HepG2 (cell line): Measurements from ENCODE around the gene CTLA4. TPM values are rescaled to one million over a fixed set of nuclear protein-coding genes. Genes with fewer than 3 reads are reported as not detected.

Experiments used
- ATAC-seq: fragments of 200-7000 bp; cut with Tn5 transposase; 3 replicates; pipeline ENCODE4 v1.9.1; 2020; ENCODE audit warnings: mild to moderate bottlenecking, moderate library complexity
- BruUV-seq: library from RNA; stranded (reverse); fragments of 400-500 nt; replicated peaks from 2 replicates; lab custom pipeline; 2021; lab: Mats Ljungman, UMichigan
- CTCF ChIA-PET: fragments of 300-600 bp; formaldehyde crosslinking; extraction: SDS; loops from one replicate; lab custom pipeline; 2021; ENCODE audit warnings: low total read pairs, inconsistent platforms, low intra/inter-chr PET ratio; lab: Yijun Ruan, JAX
- POLR2A ChIA-PET: fragments of 350-600 bp; sonication (Branson Sonifier 250); formaldehyde crosslinking; loops from one replicate; lab custom pipeline; 2020; ENCODE audit warnings: antibody characterized with exemption, inconsistent platforms; lab: Yijun Ruan, JAX
- DNase-seq: peaks from one replicate; pipeline ENCODE4 v3.0.0-alpha.2; 2015; ENCODE audit warnings: low spot score
- FAIRE-seq: peaks from 3 replicates; lab custom pipeline; 2011; peaks lifted over from hg19 to GRCh38; lab: Jason Lieb, UNC
- H2AFZ ChIP-seq: one replicate; pipeline ENCODE4 v1.6.1; 2011; ENCODE audit warnings: low read length, inconsistent platforms
- H3K27ac ChIP-seq: fragments of 300-600 bp; 3 replicates; pipeline ENCODE4 v1.8.0; 2011; ENCODE audit warnings: mixed run types, mild to moderate bottlenecking, mixed read lengths, low read length, inconsistent platforms; ENCODE audit not compliant: insufficient read depth; ENCODE audit errors: extremely low read length
- H3K27me3 ChIP-seq, 2 experiments: fragments of 200-600 bp in 1 of 2; 2 replicates in 1 of 2; 3 replicates in 1 of 2; pipeline versions ENCODE4 v1.6.0 to v1.8.0; 2011; ENCODE audit warnings: low read length in 2 of 2, mild to moderate bottlenecking in 2 of 2, moderate library complexity in 2 of 2, inconsistent platforms in 1 of 2; ENCODE audit not compliant: insufficient read depth in 2 of 2, control insufficient read depth in 1 of 2
- H3K36me3 ChIP-seq, 2 experiments: fragments of 200-600 bp in 1 of 2; replicated peaks in 1 of 2; 2 replicates in 1 of 2; 3 replicates in 1 of 2; pipeline versions ENCODE4 v1.5.1 to v1.8.0; 2011; ENCODE audit warnings: low read length in 2 of 2, inconsistent platforms in 1 of 2; ENCODE audit not compliant: insufficient read depth in 2 of 2, control insufficient read depth in 1 of 2
- H3K4me1 ChIP-seq: 2 replicates; pipeline ENCODE4 v1.5.1; 2012; ENCODE audit warnings: low read length, inconsistent platforms; ENCODE audit not compliant: insufficient read depth
- H3K4me2 ChIP-seq: 2 replicates; pipeline ENCODE4 v1.6.0; 2011; ENCODE audit warnings: low read depth, low read length, inconsistent platforms
- H3K4me3 ChIP-seq, 3 experiments: fragments of 200-600 bp in 1 of 3; sonication (generic), shearing (Covaris generic) in 1 of 3; replicated peaks in 1 of 3; 2 replicates each; pipeline ENCODE4 v1.5.1; 2011 to 2016; ENCODE audit warnings: low read length in 3 of 3, inconsistent platforms in 2 of 3, low read depth in 2 of 3, mild to moderate bottlenecking in 2 of 3, control low read depth in 1 of 3, mixed read lengths in 1 of 3; ENCODE audit not compliant: insufficient read depth in 1 of 3
- H3K79me2 ChIP-seq: one replicate; pipeline ENCODE4 v1.6.1; 2011; ENCODE audit warnings: low read length, inconsistent platforms; ENCODE audit not compliant: insufficient read depth
- H3K9ac ChIP-seq: 2 replicates; pipeline ENCODE4 v1.6.0; 2011; ENCODE audit warnings: mild to moderate bottlenecking, low read depth, low read length, inconsistent platforms; ENCODE audit not compliant: insufficient read depth
- H3K9me3 ChIP-seq: 2 replicates; pipeline ENCODE4 v1.5.1; 2012; ENCODE audit warnings: mild to moderate bottlenecking, low read length
- H4K20me1 ChIP-seq: 2 replicates; pipeline ENCODE4 v1.6.0; 2011; ENCODE audit warnings: inconsistent platforms, mild to moderate bottlenecking, low read length, moderate library complexity; ENCODE audit not compliant: insufficient read depth
- MAFF ChIP-seq: IDR thresholded peaks from 2 replicates; pipeline ENCODE4 v1.6.1; 2011; ENCODE audit warnings: low read depth, low read length, improper control_type of control experiment
- MAFK ChIP-seq, 2 experiments: IDR thresholded peaks in 1 of 2; conservative IDR thresholded peaks in 1 of 2; 2 replicates each; pipeline ENCODE4 v1.6.1; 2011; ENCODE audit warnings: improper control_type of control experiment in 2 of 2, low read length in 2 of 2
- MAZ ChIP-seq, 2 experiments: sonication (generic) in 1 of 2; formaldehyde crosslinking in 1 of 2; IDR thresholded peaks; 2 replicates each; pipeline versions ENCODE4 v1.5.0 to v1.6.1; 2012 to 2020; ENCODE audit warnings: low read depth in 2 of 2, mild to moderate bottlenecking in 2 of 2, borderline replicate concordance in 1 of 2, improper control_type of control experiment in 1 of 2, low read length in 1 of 2, missing genetic modification reagents in 1 of 2, moderate library complexity in 1 of 2
- SMC3 ChIP-seq: IDR thresholded peaks from 2 replicates; pipeline ENCODE4 v1.6.1; 2011; ENCODE audit warnings: low read length, improper control_type of control experiment
- ZFYVE20 ChIP-seq: sonication (generic); formaldehyde crosslinking; IDR thresholded peaks from 2 replicates; pipeline ENCODE4 v1.8.0; 2023; ENCODE audit warnings: low read depth, mild to moderate bottlenecking, moderate library complexity, missing genetic modification reagents, borderline replicate concordance
- WGBS: methylation state at CpG from one replicate; pipeline ENCODE4 v1.1.6; 2017; ENCODE audit warnings: low lambda C conversion rate; 5-methylcytosine and 5-hydroxymethylcytosine counted together
- in situ Hi-C: cut with HindIII; loops from 2 replicates; pipeline ENCODE4 v1.10.0; 2017; ENCODE audit warnings: low pct_unique_long_range_greater_than_20kb; ENCODE audit not compliant: extremely low pct_ligation_motif_present
- intact Hi-C: fragments of 100-400 bp; cut with micrococcal nuclease; formaldehyde crosslinking; loops from one replicate; pipeline ENCODE4 v1.10.0; 2022; ENCODE audit not compliant: unreplicated experiment
- polyA plus RNA-seq, 8 experiments: library from polyadenylated mRNA; depleted of rRNA in 3 of 8; stranded (reverse) in 7 of 8; unstranded in 1 of 8; fragments of >200 nt; fragmentation: Illumina TruSeq in 4 of 8; extraction: Trizol in 4 of 8; gene quantifications; 2 replicates each; pipeline versions ENCODE4 v1.2.1 to v1.2.3, GENCODE V29; 2011 to 2016; ENCODE audit warnings: low read depth in 4 of 8, missing spikeins in 1 of 8, mixed read lengths in 1 of 8; ENCODE audit not compliant: insufficient read depth in 1 of 8
- total RNA-seq, 5 experiments: library from RNA; depleted of rRNA; stranded (reverse); fragments of >200 nt; fragmentation: Illumina TruSeq; extraction: Trizol; gene quantifications; 2 replicates each; pipeline ENCODE4 v1.2.3, GENCODE V29; 2016; ENCODE audit warnings: low read depth in 1 of 5

CTLA4 gene
- total and polyA plus RNA-seq, 2 of the 13 experiments (the other 11 are each of a cell fraction or from before 2014, with no cell fraction given): 0.16 TPM; not detected in 1

DNA sequence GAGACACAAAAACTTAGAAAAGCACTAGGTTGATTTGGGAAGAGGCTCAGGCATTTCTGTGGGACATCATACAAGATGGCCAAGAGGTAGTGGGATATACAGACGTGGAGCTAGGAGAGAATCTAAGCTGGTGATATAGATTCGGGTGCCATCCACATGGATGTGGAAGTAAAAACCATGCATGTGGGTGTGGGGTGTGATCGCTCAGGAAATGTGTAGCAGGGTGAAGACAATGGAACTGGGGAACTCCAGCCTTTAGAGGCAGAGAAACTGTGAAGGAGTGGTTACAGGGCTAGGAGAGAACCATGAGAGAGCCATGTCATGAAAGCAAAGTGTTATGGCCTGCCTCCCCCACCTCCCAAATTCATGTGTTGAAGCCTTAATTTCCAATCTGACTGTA, 43.0 kb upstream of the CTLA4 start (continued):
- TF ChIP-seq MAZ (IDR thresholded peaks at IDR 0.05; ENCODE audit: borderline replicate concordance, low read depth, low read length) (no peak), MAZ (CRISPR knock-in tag; IDR thresholded peaks at IDR 0.05; ENCODE audit: low read depth) (no peak), SMC3 (no peak)

DNA sequence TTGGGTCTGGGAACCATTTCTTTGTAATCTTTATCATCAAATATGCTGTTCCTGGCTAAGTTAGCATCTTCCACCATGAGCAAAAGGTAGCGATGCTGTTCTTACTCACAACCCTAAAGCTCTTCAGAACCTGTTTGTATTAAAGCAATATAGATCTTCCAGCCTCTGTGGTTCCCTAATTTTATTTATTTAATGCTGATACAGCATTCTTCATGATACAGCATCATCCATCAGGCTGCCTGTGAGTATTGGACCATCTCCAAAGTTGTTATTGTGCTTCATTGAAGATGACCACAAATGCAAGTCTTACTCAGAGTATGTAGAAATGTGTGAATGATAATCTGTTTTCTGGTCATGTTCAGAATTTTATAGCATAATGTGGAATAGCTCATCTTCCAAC, 40.9 kb upstream of the CTLA4 start:
- no peaks in the 10 kb centered on the region for H3K36me3 ChIP-seq
- H3K4me3 ChIP-seq: no peak overlapping the region
- ATAC-seq (no peak), FAIRE-seq (no peak)
- H4K20me1 ChIP-seq: no peaks in the 10 kb centered on the region
- WGBS: 81% methylated on average over 1 of the region's 1 CpG
- H3K27ac ChIP-seq: no peak overlapping the region
- no peak overlapping the region for H2AFZ ChIP-seq
- CTCF ChIA-PET: no interaction called here
- POLR2A ChIA-PET: no interaction called here
- no peaks in the 10 kb centered on the region for H3K27me3 ChIP-seq
- peak; percentile 97 for TF ChIP-seq MAFF
- peak; percentile 96 to 98 for TF ChIP-seq MAFK (conservative IDR thresholded peaks at IDR 0.05 in 1 of 2, IDR thresholded peaks at IDR 0.05 in 1 of 2; ENCODE audit: low read length in 2 of 2)
- no peak for TF ChIP-seq ZFYVE20 (CRISPR knock-in tag)
- TF ChIP-seq, all 625 proteins: peak for 2
- in situ Hi-C loops (no loop called here), intact Hi-C loops (no loop called here)
- H3K9me3 ChIP-seq: no peaks in the 10 kb centered on the region
- no peak overlapping the region for H3K4me2 ChIP-seq
- BruUV-seq: no TSS peak
- H3K9ac ChIP-seq: no peak overlapping the region
- no peak for DNase-seq
- H3K4me1 ChIP-seq: no peaks in the 10 kb centered on the region
- no peaks in the 10 kb centered on the region for H3K79me2 ChIP-seq
